Sigmoid colon (tissue), 7 donors: ENCODE results near the gene GEMIN5. TPM values are rescaled to one million over a fixed set of nuclear protein-coding genes. Genes with fewer than 3 reads are reported as not detected.

Experiments used
- DNase-seq: peaks from one replicate; pipeline ENCODE4 v3.0.0-alpha.2; 2019
- H3K27ac ChIP-seq, 4 donors: fragments of 200-600 bp; sonication (generic); one replicate each; pipeline ENCODE4 v1.5.1; 2016 to 2019; ENCODE audit warnings: mild to moderate bottlenecking in 1 of 4
- H3K27me3 ChIP-seq, 3 donors: fragments of 200-600 bp; sonication (generic); one replicate each; pipeline ENCODE4 v1.5.1; 2019; ENCODE audit warnings: mild to moderate bottlenecking in 1 of 3
- H3K36me3 ChIP-seq, 4 donors: fragments of 200-600 bp; sonication (generic); one replicate each; pipeline ENCODE4 v1.5.1; 2016 to 2019
- H3K4me1 ChIP-seq, 4 donors: fragments of 200-600 bp; sonication (generic); one replicate each; pipeline ENCODE4 v1.5.1; 2017 to 2019
- H3K4me3 ChIP-seq, 4 donors: fragments of 200-600 bp; sonication (generic); one replicate each; pipeline ENCODE4 v1.5.1; 2017 to 2019; ENCODE audit warnings: mild to moderate bottlenecking in 2 of 4, moderate library complexity in 1 of 4
- H3K9me3 ChIP-seq, 4 donors: fragments of 200-600 bp in 3 of 4; sonication (generic) in 3 of 4; one replicate each; pipeline versions ENCODE4 v1.5.1 to v1.6.1; 2013 to 2019
- EP300 ChIP-seq, 4 donors: sonication (generic); formaldehyde crosslinking; IDR thresholded peaks; one replicate each; pipeline ENCODE4 v1.6.1; 2017; ENCODE audit warnings: antibody characterized with exemption in 4 of 4
- POLR2A ChIP-seq, 2 donors: fragments of 450-650 bp; IDR thresholded peaks; one replicate each; pipeline ENCODE4 v1.6.1; 2016; ENCODE audit warnings: antibody characterized with exemption in 2 of 2, mild to moderate bottlenecking in 2 of 2, moderate library complexity in 2 of 2
- POLR2AphosphoS5 ChIP-seq, 4 donors: sonication (generic); formaldehyde crosslinking; IDR thresholded peaks; one replicate each; pipeline ENCODE4 v1.6.1; 2017; ENCODE audit warnings: antibody characterized with exemption in 4 of 4
- WGBS, 2 donors: extraction: QIAGEN DNeasy Blood & Tissue Kit; methylation state at CpG; one replicate each; pipeline ENCODE4 v1.1.7; 2013; 5-methylcytosine and 5-hydroxymethylcytosine counted together
- intact Hi-C: fragments of 100-400 bp; cut with DNase I; formaldehyde crosslinking; loops from one replicate; pipeline ENCODE4 v1.15.1; 2023
- polyA plus RNA-seq, 3 donors: library from polyadenylated mRNA; stranded (reverse); fragments of 200-250 nt; gene quantifications; one replicate each; pipeline ENCODE4 v1.2.3, GENCODE V29; 2013
- total RNA-seq, 4 donors: library from RNA; depleted of rRNA; stranded (reverse); fragments of >200 nt; gene quantifications; one replicate each; pipeline ENCODE4 v1.1.0, GENCODE V29; 2016
- TF ChIP-seq, protein P1 (sequence below), 4 experiments: fragments of 450-650 bp in 3 of 4; fragments of 200-600 bp in 1 of 4; IDR thresholded peaks; one replicate each; pipeline ENCODE4 v1.5.1; 2016 to 2019; ENCODE audit warnings: antibody characterized with exemption in 4 of 4, mild to moderate bottlenecking in 3 of 4, moderate library complexity in 2 of 4
- donor health status: healthy with polysubstance abuse.
- donor health status: Bipolar disorder and iron deficiency.
- donor health status: healthy.

GEMIN5 gene
- total and polyA plus RNA-seq, 7 donors = 0.92 to 15.2 (median 12.2) TPM

DNA sequence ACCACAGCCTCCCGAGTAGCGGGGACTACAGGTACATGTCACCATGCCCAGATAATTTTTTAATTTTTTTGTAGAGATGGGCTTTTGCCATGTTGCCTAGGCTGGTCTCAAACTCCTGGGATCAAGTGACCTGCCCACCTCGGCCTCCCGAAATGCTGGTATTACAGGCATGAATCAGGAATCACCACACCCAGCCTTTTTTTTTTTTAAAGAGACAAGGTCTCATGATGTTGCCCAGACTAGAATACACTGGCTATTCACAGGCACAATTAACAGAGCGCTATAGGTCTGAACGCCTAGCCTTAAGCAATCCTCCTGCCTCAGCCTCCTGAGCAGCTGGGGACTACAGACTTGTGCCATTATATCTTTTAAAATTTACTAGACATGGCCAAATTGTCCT is 36.1 kb downstream of the GEMIN5 start:
- no peak overlapping the region for H3K27ac ChIP-seq
- no peaks in the 10 kb centered on the region for H3K4me1 ChIP-seq
- H3K4me3 ChIP-seq = no peak overlapping the region
- intact Hi-C loops = no loop called here
- no peak for DNase-seq
- H3K36me3 ChIP-seq = peaks cover 9 to 100% (median 41%) of the 10 kb centered on the region in 4 donors
- no peaks in the 10 kb centered on the region for H3K9me3 ChIP-seq
- H3K27me3 ChIP-seq = no peaks in the 10 kb centered on the region
- TF ChIP-seq POLR2A (IDR thresholded peaks at IDR 0.05) (no peak), EP300 (IDR thresholded peaks at IDR 0.05) (no peak), POLR2AphosphoS5 (IDR thresholded peaks at IDR 0.05) (no peak)
- TF ChIP-seq, protein P1, sequence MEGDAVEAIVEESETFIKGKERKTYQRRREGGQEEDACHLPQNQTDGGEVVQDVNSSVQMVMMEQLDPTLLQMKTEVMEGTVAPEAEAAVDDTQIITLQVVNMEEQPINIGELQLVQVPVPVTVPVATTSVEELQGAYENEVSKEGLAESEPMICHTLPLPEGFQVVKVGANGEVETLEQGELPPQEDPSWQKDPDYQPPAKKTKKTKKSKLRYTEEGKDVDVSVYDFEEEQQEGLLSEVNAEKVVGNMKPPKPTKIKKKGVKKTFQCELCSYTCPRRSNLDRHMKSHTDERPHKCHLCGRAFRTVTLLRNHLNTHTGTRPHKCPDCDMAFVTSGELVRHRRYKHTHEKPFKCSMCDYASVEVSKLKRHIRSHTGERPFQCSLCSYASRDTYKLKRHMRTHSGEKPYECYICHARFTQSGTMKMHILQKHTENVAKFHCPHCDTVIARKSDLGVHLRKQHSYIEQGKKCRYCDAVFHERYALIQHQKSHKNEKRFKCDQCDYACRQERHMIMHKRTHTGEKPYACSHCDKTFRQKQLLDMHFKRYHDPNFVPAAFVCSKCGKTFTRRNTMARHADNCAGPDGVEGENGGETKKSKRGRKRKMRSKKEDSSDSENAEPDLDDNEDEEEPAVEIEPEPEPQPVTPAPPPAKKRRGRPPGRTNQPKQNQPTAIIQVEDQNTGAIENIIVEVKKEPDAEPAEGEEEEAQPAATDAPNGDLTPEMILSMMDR (IDR thresholded peaks at IDR 0.05) = no peak
- WGBS, 2 donors = 94 to 99% methylated on average over 6 of the region's 6 CpGs

DNA sequence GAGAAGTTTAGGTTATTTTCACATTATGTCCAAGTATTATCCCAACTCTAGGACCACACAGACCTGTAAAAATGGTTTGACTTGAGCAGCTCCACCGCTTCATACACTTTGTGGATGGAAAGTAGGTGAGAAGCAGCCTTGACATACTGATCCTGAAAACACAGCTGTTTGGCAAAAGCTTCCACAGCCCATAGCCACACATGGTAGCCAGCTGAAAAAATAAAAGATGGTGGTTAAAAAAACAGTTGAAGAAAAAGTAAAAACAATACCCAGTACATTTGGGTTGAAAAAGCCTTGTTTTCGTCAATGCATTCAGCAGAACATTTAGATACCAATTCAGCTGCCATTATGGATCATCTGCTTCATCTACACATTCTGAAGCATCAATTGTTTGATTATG is 36.7 kb downstream of the GEMIN5 start:
- H3K36me3 ChIP-seq = peaks cover 9 to 100% (median 43%) of the 10 kb centered on the region in 4 donors
- no peak overlapping the region for H3K4me3 ChIP-seq
- no peak for TF ChIP-seq EP300 (IDR thresholded peaks at IDR 0.05)
- TF ChIP-seq, protein P1 (IDR thresholded peaks at IDR 0.05) = no peak
- no peak for TF ChIP-seq POLR2A (IDR thresholded peaks at IDR 0.05)
- no peak for TF ChIP-seq POLR2AphosphoS5 (IDR thresholded peaks at IDR 0.05)
- H3K27me3 ChIP-seq = no peaks in the 10 kb centered on the region
- no peak for DNase-seq
- H3K9me3 ChIP-seq = no peaks in the 10 kb centered on the region
- no peaks in the 10 kb centered on the region for H3K4me1 ChIP-seq
- H3K27ac ChIP-seq = no peak overlapping the region
- intact Hi-C loops = no loop called here
- WGBS, 2 donors = 93% methylated on average over 2 of the region's 2 CpGs

DNA sequence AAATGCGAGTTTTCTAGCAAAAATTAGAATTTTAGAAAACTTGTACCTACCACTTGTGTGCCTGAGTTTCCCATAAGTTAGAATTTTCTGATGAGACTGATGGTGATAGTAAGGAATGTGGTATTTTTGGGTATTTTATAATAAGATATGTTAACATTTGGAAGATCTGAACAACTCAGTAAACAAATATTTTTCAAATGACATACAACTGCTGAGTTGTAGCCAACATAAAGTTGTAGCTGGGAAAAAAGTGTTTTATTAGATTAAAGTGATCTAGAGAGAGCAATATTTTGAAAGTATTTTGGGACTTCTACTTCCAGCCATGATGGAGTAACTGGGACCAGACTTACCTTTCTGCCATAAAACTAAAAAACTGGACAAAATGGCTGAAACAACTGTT is 37.9 kb downstream of the GEMIN5 start:
- 96% methylated on average over 1 of the region's 1 CpG for WGBS, 2 donors
- peak overlapping the region in 1 of 4 donors; percentile 55 for H3K27ac ChIP-seq
- no peaks in the 10 kb centered on the region for H3K4me1 ChIP-seq
- peaks cover 9 to 100% (median 44%) of the 10 kb centered on the region in 4 donors for H3K36me3 ChIP-seq
- H3K9me3 ChIP-seq = no peaks in the 10 kb centered on the region
- H3K4me3 ChIP-seq = no peak overlapping the region
- intact Hi-C loops = no loop called here
- H3K27me3 ChIP-seq = no peaks in the 10 kb centered on the region
- no peak for DNase-seq
- TF ChIP-seq, protein P1 (IDR thresholded peaks at IDR 0.05) = no peak
- TF ChIP-seq EP300 (IDR thresholded peaks at IDR 0.05) (no peak), POLR2A (IDR thresholded peaks at IDR 0.05) (no peak), POLR2AphosphoS5 (IDR thresholded peaks at IDR 0.05) (no peak)

DNA sequence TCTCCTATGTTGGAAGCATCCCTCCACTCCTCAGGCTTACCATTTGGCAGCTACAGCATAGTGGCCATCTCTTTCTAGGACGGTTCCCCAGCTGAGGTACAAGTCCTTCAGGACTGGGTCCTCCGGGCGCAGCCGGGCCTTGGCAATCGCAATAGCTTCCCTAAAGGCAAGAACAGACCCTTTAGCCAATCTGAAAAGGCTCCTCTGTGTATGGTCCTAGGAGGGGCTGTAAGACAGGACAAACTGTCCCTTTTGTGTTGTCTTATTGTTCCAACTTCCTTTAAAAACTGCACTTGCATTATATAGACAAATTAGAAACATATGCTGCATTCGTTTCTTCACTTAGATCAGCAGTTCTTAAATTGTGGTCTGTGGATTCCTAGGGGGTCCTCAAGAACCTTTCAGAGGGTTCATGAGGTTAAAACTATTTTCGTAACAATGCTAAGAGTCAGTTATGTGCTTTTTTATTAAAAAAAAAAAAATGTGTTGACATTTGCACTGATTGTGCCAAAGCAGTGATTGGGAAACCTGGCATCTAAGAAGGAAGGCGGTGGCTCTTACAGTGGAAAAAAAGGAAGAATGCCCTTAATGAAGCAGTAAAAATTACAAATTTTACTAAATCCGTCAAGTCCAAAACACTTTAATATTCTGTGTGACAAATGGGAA is 38.7 kb downstream of the GEMIN5 start:
- Histone ChIP-seq H3K4me1 (no peaks in the 10 kb centered on the region), H3K27ac (peak overlapping the region in 1 of 4 donors; percentile 55), H3K27me3 (no peaks in the 10 kb centered on the region), H3K36me3 (peaks cover 9 to 100% (median 43%) of the 10 kb centered on the region in 4 donors), H3K9me3 (no peaks in the 10 kb centered on the region), H3K4me3 (no peak overlapping the region)
- no peak for TF ChIP-seq POLR2AphosphoS5 (IDR thresholded peaks at IDR 0.05)
- TF ChIP-seq POLR2A (IDR thresholded peaks at IDR 0.05) = no peak
- no peak for TF ChIP-seq EP300 (IDR thresholded peaks at IDR 0.05)
- intact Hi-C loops = no loop called here
- DNase-seq = no peak
- 96 to 97% methylated on average over 9 of the region's 9 CpGs for WGBS, 2 donors

DNA sequence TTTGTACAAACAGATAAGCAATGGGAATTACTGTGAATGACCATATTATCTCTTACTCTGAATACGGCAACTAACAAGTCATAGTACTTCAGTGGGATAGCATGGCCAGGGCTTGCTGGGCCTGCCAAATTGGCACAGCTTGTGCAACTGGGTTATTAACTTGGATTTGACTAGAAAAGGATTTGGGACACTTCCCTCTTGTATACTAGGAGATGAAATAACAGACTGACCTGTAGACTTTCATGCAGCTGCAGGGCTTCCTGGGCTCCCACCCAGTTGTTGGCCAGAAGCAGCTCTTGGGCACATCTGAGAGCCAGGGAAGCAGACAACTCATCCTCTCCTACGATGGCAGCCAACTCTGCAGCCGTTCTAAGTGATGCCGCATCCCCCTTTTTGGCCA is 39.8 kb downstream of the GEMIN5 start:
- Histone ChIP-seq H3K36me3 (peaks cover 9 to 100% (median 52%) of the 10 kb centered on the region in 4 donors), H3K27ac (no peak overlapping the region), H3K4me1 (no peaks in the 10 kb centered on the region), H3K9me3 (no peaks in the 10 kb centered on the region), H3K4me3 (no peak overlapping the region), H3K27me3 (no peaks in the 10 kb centered on the region)
- WGBS, 2 donors = 94 to 95% methylated on average over 4 of the region's 4 CpGs
- no peak for DNase-seq
- no peak for TF ChIP-seq POLR2A (IDR thresholded peaks at IDR 0.05)
- no peak for TF ChIP-seq EP300 (IDR thresholded peaks at IDR 0.05)
- TF ChIP-seq, protein P1 (IDR thresholded peaks at IDR 0.05) = no peak
- no peak for TF ChIP-seq POLR2AphosphoS5 (IDR thresholded peaks at IDR 0.05)
- intact Hi-C loops = no loop called here
